Thymus (tissue), 11 donors: Measurements from ENCODE around the gene TMEM30B. TPM values are rescaled to one million over a fixed set of nuclear protein-coding genes. Genes with fewer than 3 reads are reported as not detected.
"Not testable (repeated sequence)": the region's sequence is repeated elsewhere in the genome, so short reads cannot be mapped to it uniquely, and the experiment has no call there.

Source experiments
- DNase-seq, 9 donors: peaks; one replicate each; pipeline ENCODE4 v3.0.0-alpha.2; 2013; ENCODE audit warnings: low spot score in 9 of 9, low read depth in 6 of 9, missing footprints in 1 of 9
- H3K27ac ChIP-seq, 2 donors: one replicate each; pipeline ENCODE4 v1.5.1; 2013; ENCODE audit warnings: control low read depth in 1 of 2, low read depth in 1 of 2, low read length in 1 of 2, mild to moderate bottlenecking in 1 of 2, moderate library complexity in 1 of 2
- H3K27me3 ChIP-seq, 2 donors: one replicate each; pipeline ENCODE4 v1.5.1; 2013; ENCODE audit warnings: low read length in 1 of 2; ENCODE audit not compliant: control insufficient read depth in 2 of 2, insufficient read depth in 1 of 2
- H3K36me3 ChIP-seq, 2 donors: one replicate each; pipeline ENCODE4 v1.5.1; 2013; ENCODE audit warnings: low read length in 1 of 2, mild to moderate bottlenecking in 1 of 2, moderate library complexity in 1 of 2; ENCODE audit not compliant: control insufficient read depth in 2 of 2, insufficient read depth in 2 of 2
- H3K4me1 ChIP-seq, 2 donors: one replicate each; pipeline ENCODE4 v1.5.1; 2013; ENCODE audit warnings: low read length in 2 of 2; ENCODE audit not compliant: control insufficient read depth in 2 of 2, insufficient read depth in 2 of 2
- H3K4me3 ChIP-seq, 2 donors: one replicate each; pipeline ENCODE4 v1.5.1; 2013; ENCODE audit warnings: low read length in 2 of 2, control low read depth in 1 of 2, mild to moderate bottlenecking in 1 of 2
- H3K9me3 ChIP-seq, 2 donors: one replicate each; pipeline ENCODE4 v1.5.1; 2013; ENCODE audit warnings: low read length in 1 of 2, mild to moderate bottlenecking in 1 of 2; ENCODE audit not compliant: control insufficient read depth in 2 of 2, insufficient read depth in 1 of 2
- WGBS: extraction: QIAGEN DNeasy Blood & Tissue Kit; methylation state at CpG from one replicate; pipeline ENCODE4 v1.1.7; 2013; 5-methylcytosine and 5-hydroxymethylcytosine counted together
- polyA plus RNA-seq: library from polyadenylated mRNA; stranded (reverse); fragments of 200-250 nt; gene quantifications from one replicate; pipeline ENCODE4 v1.2.3, GENCODE V29; 2013
- total RNA-seq: library from RNA; stranded (reverse); fragments of 120-200 nt; gene quantifications from one replicate; pipeline ENCODE4 v1.2.4, GENCODE V29; 2013
- donor health status: healthy.

The TMEM30B gene
- total and polyA plus RNA-seq, 2 donors = 3.1 to 20.0 TPM

DNA sequence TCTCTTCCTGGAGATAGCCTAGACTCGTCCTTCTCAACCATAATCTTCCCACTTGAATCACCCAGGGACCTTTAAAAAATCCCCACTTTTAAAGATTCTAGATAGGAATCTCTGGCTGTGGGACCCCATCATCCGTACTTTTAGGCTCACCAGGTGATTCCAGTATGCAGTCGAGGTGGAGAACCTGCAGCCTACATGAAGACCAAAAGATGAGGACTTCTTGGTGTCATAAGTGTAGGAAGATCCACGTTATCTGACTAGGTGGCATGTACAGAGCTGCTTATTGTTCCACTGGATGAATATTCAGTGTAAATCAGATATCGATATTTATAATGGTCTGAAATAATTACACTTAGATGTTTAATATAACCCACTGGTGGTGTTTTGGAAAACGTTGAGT, 42.8 kb upstream of the TMEM30B start:
- peaks cover 0 to 2% of the 10 kb centered on the region in 2 donors for H3K9me3 ChIP-seq
- H3K27me3 ChIP-seq = peaks cover 0 to 8% of the 10 kb centered on the region in 2 donors
- H3K36me3 ChIP-seq = peaks cover 3 to 8% of the 10 kb centered on the region in 2 donors
- DNase-seq = no peak
- H3K27ac ChIP-seq = peak overlapping the region; percentile 23 to 78
- H3K4me1 ChIP-seq = peaks cover 10 to 28% of the 10 kb centered on the region in 2 donors
- WGBS = 89% methylated on average over 6 of the region's 6 CpGs
- H3K4me3 ChIP-seq = peak overlapping the region; percentile 51 to 86

DNA sequence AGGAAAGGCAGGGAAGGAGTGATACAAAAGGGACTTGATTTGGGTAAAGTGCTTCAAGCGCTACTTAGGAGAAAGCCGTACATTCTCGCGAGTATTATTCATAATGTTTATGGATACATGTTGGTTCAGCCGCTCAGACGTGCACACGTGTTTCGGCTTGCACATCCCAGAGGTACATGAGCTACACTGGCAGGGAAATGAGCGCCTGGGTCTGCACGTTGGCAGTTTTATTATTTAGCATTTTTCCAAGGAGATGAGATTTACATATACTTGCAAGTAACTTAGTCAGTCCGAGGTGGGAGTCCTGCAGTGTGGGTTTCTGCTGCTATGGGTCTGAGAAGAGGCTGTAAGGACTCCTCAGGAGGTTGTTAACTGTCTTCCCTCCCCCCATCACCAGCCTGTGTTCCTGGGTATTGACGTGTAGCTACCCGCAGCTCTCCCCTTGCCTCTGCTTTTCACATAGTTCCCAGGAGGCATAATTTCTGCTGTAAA, 41.7 kb upstream of the TMEM30B start:
- Histone ChIP-seq H3K27me3 (peaks cover 0 to 8% of the 10 kb centered on the region in 2 donors), H3K4me1 (peaks cover 10 to 24% of the 10 kb centered on the region in 2 donors), H3K36me3 (peaks cover 3 to 8% of the 10 kb centered on the region in 2 donors), H3K27ac (peak overlapping the region; percentile 85 to 95), H3K9me3 (peaks cover 0 to 2% of the 10 kb centered on the region in 2 donors), H3K4me3 (peak overlapping the region; percentile 86 to 94)
- DNase-seq = peak in 1 of 9 donors; percentile 74
- under 1% methylated on average over 13 of the region's 13 CpGs for WGBS

DNA sequence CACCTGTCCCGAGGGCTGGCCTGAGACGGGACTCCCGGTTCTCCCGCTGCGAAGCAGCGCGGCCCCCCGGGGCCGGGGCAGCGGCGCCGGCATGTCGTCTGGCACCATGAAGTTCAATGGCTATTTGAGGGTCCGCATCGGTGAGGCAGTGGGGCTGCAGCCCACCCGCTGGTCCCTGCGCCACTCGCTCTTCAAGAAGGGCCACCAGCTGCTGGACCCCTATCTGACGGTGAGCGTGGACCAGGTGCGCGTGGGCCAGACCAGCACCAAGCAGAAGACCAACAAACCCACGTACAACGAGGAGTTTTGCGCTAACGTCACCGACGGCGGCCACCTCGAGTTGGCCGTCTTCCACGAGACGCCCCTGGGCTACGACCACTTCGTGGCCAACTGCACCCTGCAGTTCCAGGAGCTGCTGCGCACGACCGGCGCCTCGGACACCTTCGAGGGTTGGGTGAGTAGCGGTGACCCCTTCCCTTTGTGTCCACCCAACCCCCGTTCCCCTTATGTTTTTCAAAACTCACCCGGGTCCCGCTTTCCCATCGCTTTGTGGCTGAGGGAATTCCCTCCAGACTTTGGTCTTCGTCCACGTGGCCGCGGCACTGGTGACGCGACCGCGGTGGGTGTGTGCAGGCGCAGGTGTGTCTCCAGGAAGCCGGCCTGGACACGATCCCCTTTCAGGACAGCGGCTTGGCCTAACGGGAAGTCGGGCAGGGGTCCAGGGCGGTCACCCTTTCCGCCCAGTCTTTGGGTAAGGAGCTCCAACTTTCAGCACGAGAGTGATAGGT, 41.1 kb upstream of the TMEM30B start:
- peak in 1 of 9 donors; percentile 43 for DNase-seq
- Histone ChIP-seq H3K4me1 (peaks cover 10 to 24% of the 10 kb centered on the region in 2 donors), H3K9me3 (peaks cover 0 to 2% of the 10 kb centered on the region in 2 donors), H3K27ac (peak overlapping the region; percentile 85 to 95), H3K4me3 (peak overlapping the region; percentile 86 to 94), H3K36me3 (peaks cover 3 to 6% of the 10 kb centered on the region in 2 donors), H3K27me3 (peaks cover 0 to 8% of the 10 kb centered on the region in 2 donors)
- WGBS = under 1% methylated on average over 63 of the region's 63 CpGs

DNA sequence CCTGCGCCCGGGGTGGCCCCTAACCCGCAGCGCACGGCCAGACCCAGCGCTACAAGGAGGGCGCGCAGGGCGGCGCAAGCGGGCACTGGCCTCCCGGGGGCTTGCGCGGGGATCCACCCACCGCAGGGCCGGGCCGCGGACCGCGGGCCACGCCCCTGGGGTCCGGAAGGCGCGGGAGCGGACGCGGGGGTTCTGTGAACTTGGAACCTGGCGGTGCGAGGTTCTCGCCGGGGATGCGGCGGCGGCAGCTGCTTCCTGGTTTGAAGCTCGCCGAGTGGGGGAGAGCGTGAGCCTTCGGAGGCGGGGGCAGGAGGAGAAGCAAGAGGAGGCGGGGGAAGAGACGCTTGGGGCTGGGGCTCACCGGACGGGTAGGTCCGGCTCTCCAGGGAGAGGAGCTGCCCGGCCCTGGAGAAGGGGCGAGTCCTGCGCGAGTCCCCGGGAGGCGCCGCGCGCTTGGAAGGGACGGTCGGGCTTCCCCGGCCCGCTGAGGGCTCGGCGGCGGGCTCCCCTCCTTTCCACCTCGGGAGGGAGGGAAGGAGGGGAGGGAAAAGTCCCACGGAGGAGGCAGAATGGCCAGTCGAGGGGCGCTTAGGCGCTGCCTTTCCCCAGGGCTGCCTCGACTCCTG, 40.4 kb upstream of the TMEM30B start, which contains the start of gene PRKCH:
PRKCH (plus strand) TSS at position 195 of the 626 bp plus-strand sequence. CDS start 523 bp downstream, outside the sequence.
- Histone ChIP-seq H3K27ac (peak within 1 kb of the TSS; percentile 85 to 95), H3K36me3 (peaks cover 3 to 4% of the 10 kb centered on the region in 2 donors), H3K9me3 (peaks cover 0 to 2% of the 10 kb centered on the region in 2 donors), H3K4me1 (peaks cover 10 to 21% of the 10 kb centered on the region in 2 donors), H3K27me3 (peaks cover 0 to 8% of the 10 kb centered on the region in 2 donors), H3K4me3 (peak within 1 kb of the TSS; percentile 86 to 94)
- DNase-seq = peak in 7 of 9 donors; percentile 59 to 93 (median 80)
- WGBS = under 1% methylated on average over 66 of the region's 66 CpGs

DNA sequence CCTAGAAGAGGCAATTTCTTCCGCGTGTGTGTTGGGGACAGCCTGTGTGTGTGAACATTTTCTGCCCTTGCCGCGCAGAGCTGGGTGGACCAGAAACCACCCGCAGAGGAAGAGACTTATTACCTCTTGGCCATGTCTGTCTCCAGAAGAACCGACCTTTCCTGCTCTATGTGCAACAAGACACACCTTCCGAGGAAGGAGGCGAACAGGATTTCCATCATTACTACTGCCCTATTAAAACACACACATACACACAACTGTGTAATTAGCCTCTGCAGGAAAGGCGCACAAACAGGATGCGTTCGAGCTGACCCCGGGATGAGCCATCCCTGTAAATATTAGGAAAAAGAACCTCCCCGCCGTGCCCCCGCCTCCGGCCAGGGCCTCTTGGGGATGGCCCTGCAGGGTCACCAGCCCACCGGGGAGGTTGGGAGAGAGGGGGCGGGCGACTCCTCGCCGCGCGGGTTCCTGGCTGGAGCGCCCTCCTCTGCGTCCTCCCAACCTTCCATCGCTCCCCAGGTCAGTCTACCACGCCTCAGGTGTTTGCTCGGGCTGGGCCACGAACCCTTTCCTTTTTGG, 39.8 kb upstream of the TMEM30B start:
- Histone ChIP-seq H3K27me3 (peaks cover 0 to 8% of the 10 kb centered on the region in 2 donors), H3K9me3 (peaks cover 0 to 2% of the 10 kb centered on the region in 2 donors), H3K4me3 (peak overlapping the region; percentile 86 to 94), H3K27ac (peak overlapping the region; percentile 24 to 95), H3K36me3 (peaks cover 3 to 4% of the 10 kb centered on the region in 2 donors), H3K4me1 (peaks cover 10 to 21% of the 10 kb centered on the region in 2 donors)
- no peak for DNase-seq
- 56% methylated on average over 29 of the region's 29 CpGs for whole genome bisulfite sequencing

DNA sequence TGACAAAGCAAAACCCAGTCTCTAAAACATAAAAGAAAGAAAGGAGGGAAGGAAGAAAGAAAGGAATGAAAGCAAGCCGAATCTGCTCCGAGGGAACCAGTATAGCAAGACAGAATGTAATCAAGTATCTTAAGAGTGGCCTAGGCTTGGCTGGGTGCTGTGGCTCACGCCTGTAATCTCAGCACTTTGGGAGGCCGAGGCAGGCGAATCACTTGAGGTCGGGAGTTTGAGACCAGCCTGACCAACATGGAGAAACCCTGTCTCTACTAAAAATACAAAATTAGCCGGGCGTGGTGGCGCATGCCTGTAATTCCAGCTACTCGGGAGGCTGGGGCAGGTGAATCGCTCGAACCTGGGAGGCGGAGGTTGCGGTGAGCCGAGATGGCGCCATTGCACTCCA, 39.0 kb upstream of the TMEM30B start:
- H3K4me3 ChIP-seq, H3K27me3 ChIP-seq, H3K27ac ChIP-seq, H3K9me3 ChIP-seq, DNase-seq, H3K36me3 ChIP-seq: not testable (repeated sequence)
- H3K4me1 ChIP-seq = peaks cover 10 to 21% of the 10 kb centered on the region in 2 donors
- 90% methylated on average over 16 of the region's 16 CpGs for WGBS

DNA sequence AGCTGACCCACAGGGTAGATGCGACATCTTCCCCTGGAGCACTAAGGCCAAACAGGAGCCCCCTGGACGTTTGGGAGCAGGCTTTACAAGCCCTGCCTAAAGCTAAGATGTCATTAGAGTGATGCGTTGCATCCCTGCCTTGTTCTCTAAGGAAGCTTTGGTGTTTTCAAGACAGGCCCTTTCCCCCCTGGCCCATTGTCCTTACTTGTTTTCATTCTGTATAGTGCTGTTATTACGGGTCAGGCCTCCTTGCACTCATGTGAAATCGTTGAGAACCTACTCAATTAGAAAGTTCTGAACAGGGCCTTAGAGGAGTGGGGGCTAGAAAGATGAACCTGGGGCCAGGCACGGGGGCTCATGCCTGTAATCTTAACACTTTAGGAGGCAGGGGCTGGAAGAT, 38.6 kb upstream of the TMEM30B start:
- Histone ChIP-seq H3K4me1 (peaks cover 10 to 21% of the 10 kb centered on the region in 2 donors), H3K9me3 (peaks cover 0 to 2% of the 10 kb centered on the region in 2 donors), H3K4me3 (no peak overlapping the region), H3K27ac (no peak overlapping the region), H3K27me3 (peaks cover 0 to 8% of the 10 kb centered on the region in 2 donors), H3K36me3 (peaks cover 3 to 4% of the 10 kb centered on the region in 2 donors)
- DNase-seq = no peak
- WGBS = 95% methylated on average over 6 of the region's 6 CpGs

DNA sequence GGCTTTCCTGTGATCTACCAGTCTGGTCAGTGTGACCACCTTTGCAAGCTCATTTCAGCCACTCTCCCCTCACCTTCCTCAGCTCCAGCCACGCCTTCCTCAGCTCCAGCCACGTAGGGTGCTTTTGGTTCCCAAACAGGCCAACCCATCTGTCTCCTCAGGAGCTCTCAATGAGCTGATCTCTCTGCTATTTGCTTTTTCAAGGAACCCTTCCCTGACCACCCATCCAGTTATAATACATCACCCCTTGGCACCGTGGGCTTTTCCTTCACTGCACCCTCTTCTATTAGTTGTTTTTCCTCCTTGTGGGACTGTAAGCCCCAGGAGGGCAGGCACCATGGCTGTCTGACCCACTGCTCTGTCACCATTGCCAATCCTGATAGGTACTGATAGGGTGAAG, 37.9 kb upstream of the TMEM30B start:
- peaks cover 3 to 4% of the 10 kb centered on the region in 2 donors for H3K36me3 ChIP-seq
- H3K27me3 ChIP-seq = peaks cover 0 to 8% of the 10 kb centered on the region in 2 donors
- no peak for DNase-seq
- no peak overlapping the region for H3K4me3 ChIP-seq
- peaks cover 0 to 2% of the 10 kb centered on the region in 2 donors for H3K9me3 ChIP-seq
- peaks cover 8 to 18% of the 10 kb centered on the region in 2 donors for H3K4me1 ChIP-seq
- peak overlapping the region in 1 of 2 donors; percentile 9 for H3K27ac ChIP-seq
- WGBS = 95% methylated on average over 3 of the region's 3 CpGs
